Activated CD4-positive, alpha-beta T cell treated with anti-CD3 and anti-CD28 coated beads, Interleukin-2, amount 50 U/mL, for 48 hours (primary cell): ENCODE data around the gene ADRB2.
"Not testable (repeated sequence)": the region's sequence is repeated elsewhere in the genome, so short reads cannot be mapped to it uniquely, and the experiment has no call there.

Experiments used
- DNase-seq, 2 experiments: peaks; one replicate each; pipeline ENCODE4 v3.0.0-alpha.2; 2020

ADRB2 gene

GRCh38 chr5:148856009-148856367, 29.6 kb downstream of the ADRB2 start:
- no peak for DNase-seq

DNA sequence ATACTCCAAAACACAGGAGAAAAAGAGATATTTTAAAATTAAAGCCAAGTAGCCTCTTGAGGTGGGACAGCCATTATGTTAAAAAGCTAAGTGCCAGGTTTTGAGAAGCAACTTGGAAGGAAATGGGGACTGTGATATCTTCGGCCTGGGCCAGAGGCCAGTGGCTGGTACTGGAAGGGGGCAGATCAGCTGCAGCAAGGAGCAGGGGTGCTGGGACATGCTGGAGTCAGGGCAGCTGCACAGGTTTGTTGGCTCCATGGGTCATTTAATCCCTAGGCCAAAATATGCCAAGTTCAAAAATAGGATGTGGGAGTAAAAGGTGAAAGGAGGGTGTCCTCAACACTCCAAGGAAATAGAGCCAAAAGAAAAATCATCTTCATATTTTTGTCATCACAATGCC, 30.0 kb downstream of the ADRB2 start:
- DNase-seq: no peak

DNA sequence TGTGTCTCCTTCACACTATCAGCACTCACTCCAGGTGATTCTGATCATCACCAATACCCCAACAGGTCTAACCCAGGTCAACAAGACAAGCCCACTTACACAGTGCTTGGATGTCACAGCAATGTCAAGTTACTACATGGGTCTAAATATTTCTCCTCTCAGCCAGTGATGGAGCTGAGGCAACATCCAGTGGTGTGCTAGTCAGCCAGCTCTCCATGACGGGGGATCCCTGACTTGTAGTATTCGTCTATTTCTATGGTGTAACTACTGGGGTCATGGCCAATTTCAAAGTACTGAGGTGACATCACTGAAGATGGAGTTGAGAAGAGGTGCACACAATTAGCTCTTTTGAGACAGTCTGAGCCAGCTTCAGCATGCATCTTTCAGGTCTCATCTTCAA, 31.1 kb downstream of the ADRB2 start:
- no peak for DNase-seq

GRCh38 chr5:148858106-148858505, 31.7 kb downstream of the ADRB2 start:
- no peak for DNase-seq

DNA sequence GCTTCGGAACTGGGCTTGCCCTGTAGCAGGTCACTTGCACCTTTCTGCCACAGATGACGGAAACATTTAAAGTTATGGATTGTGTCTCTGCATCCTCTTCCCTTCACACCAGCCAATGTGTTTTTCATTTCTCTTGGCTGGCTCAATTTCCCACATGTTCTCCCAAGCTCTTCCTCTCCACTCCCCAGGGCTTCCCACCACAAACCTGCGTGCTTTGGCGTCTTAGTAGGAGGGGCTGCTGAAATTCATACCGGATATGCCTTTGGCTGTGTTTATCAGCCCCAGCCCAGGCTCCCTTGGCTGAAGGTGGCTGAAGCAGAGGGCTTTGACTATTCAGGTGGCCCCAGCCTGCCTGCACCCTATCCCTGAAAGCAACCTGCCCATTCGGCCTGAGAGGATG, 32.1 kb downstream of the ADRB2 start:
- DNase-seq: no peak

DNA sequence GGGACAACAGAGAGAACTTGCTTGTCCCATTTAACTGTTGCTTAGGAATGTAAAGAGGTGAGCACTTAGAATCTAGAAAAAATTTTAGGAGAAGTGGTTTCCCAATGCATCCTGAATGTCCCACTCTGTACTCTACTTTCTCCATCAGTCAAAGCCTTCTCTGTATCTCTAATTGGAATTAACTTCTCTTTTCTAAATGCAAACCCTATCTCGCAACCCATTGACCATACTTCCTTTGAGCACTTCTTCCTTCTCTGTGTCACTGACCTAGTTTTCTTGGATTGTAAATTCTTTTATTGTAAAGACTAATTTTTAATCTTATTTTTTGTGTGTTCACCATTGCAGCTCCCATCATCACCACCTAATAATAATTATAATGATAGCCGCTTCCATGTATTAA, 33.3 kb downstream of the ADRB2 start:
- no peak for DNase-seq

- DNase-seq: no peak
Observed at GRCh38 chr5:148860599-148860998, 34.2 kb downstream of the ADRB2 start.

GRCh38 chr5:148861088-148861487, 34.7 kb downstream of the ADRB2 start:
- DNase-seq: no peak

DNA sequence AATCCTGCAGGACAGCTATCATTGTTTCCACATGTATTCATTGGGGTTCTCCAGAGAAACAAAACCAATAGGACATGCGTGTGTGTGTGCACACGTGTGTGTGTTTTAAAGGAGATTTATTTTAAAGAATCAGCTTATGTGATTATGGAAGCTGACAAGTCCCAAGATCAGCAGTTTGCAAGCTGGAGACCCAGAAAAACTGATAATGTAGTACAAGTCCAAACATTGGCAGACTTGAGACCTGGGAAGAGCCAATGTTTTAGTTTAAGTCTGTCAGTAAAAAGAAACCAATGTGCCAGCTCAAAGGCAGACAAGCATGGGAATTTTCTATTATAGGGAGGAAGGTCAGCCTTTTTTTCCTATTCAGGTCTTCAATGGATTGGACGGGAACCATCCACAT, 35.3 kb downstream of the ADRB2 start:
- DNase-seq: no peak

- DNase-seq: no peak
Observed at GRCh38 chr5:148864113-148864841, 37.9 kb downstream of the ADRB2 start.

GRCh38 chr5:148866024-148866423, 39.6 kb downstream of the ADRB2 start:
- no peak for DNase-seq

- no peak for DNase-seq
Observed at GRCh38 chr5:148873120-148873519, 46.7 kb downstream of the ADRB2 start.

GRCh38 chr5:148873690-148874485, 47.5 kb downstream of the ADRB2 start:
- no peak for DNase-seq

DNA sequence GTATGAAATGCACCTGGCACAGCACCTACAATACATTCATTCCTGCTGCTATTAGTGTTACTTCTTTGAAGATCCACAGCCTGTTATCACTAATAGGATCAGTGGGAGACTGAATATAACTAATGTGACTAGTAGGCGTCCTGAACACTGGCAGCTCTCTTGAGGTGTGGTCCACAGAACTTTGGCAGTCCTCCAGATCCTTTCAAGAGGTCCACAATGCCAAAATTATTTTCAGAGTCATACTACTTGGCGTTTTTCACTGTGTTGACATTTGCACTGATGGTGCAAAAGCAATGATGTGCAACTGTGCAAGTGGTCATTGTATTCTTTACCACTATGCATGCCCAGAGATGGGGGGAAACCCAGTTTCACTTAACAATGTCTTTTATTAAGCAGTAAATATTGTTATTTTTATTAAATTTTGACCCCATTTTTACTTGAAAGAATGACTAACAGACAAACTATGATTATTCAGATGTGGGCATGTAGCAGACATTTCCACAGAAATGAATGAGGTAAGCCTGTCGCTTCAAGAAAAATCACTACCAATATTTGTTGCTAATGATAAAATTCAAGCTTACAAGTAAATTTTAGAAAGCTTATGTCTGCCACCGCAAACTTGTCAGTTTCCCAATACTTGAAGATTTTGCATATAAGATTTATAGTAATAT, 48.9 kb downstream of the ADRB2 start:
- DNase-seq: no peak

DNA sequence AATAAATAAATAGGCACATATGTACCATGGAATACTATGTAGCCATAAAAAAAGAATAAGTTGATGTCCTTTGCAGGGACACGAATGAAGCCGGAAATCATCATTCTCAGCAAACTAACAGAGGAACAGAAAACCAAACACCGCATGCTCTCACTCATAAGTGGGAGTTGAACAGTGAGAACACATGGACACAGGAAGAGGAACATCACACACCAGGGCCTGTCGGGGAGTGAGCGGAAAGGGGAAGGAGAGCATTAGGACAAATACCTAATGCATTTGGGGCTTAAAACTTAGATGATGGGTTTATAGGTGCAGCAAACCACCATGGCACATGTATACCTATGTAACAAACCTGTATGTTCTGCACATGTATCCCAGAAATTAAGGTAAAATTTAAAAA, 51.0 kb downstream of the ADRB2 start:
- not testable (repeated sequence) for DNase-seq
